ENCODE measurements around the gene EIF4B. TPM values are rescaled to one million over a fixed set of nuclear protein-coding genes. Genes with fewer than 3 reads are reported as not detected.

Gene EIF4B
- total RNA-seq, 1 experiment from 2014 or later, result 713 TPM

GRCh38 chr12:53091756-53092155 lies 85.5 kb downstream of the EIF4B start:
- H3K9me3 Mint-ChIP-seq, result peaks cover 0 to 3% of the 10 kb centered on the region in 2 experiments; a peak in 1 of 5 replicates
- H3K4me1 Mint-ChIP-seq, result peaks cover 10 to 23% of the 10 kb centered on the region in 2 experiments
- H3K18ac ChIP-seq (ENCODE audit: insufficient read length, low read depth, low read length), result no peak overlapping the region
- H2BK120ac ChIP-seq (ENCODE audit: low read depth, low read length, poor library complexity, severe bottlenecking), result no peak overlapping the region
- H3K23me2 ChIP-seq (ENCODE audit: insufficient read length, low read depth, low read length, poor library complexity, severe bottlenecking), result peaks cover 5% of the 10 kb centered on the region
- H4K5ac ChIP-seq (ENCODE audit: insufficient read length, low read depth, low read length), result no peak overlapping the region
- H3K27ac Mint-ChIP-seq, result no peak overlapping the region
- no peaks in the 10 kb centered on the region for H3K9me3 ChIP-seq (ENCODE audit: control insufficient read depth, low read depth, low read length)
- no peak for DNase-seq
- H3K9ac ChIP-seq (ENCODE audit: extremely low read depth, insufficient read length, low read length), result no peak overlapping the region
- no peak overlapping the region for H3K4me2 ChIP-seq (ENCODE audit: insufficient read depth, insufficient read length, low read length)
- H3T11ph ChIP-seq (ENCODE audit: low read length), result no peak overlapping the region
- no CpG with 5 or more reads among the region's 6 CpGs for WGBS (ENCODE audit: extremely low coverage, insufficient read length, low lambda C conversion rate)
- H3K79me2 ChIP-seq (ENCODE audit: insufficient read depth, low read length), result no peaks in the 10 kb centered on the region
- no peak for TF ChIP-seq CTCF (conservative IDR thresholded peaks at IDR 0.05)
- H3K27me3 Mint-ChIP-seq (ENCODE audit: low read depth), result peaks cover 86% of the 10 kb centered on the region
- no peak overlapping the region for H3K4me3 Mint-ChIP-seq
- no peak overlapping the region for H4K91ac ChIP-seq (ENCODE audit: insufficient read length, low read depth, low read length)
- H3K14ac ChIP-seq (ENCODE audit: insufficient read depth, low read length), result no peak overlapping the region
- H4K20me1 ChIP-seq (ENCODE audit: control insufficient read depth, insufficient read depth, insufficient read length), result no peaks in the 10 kb centered on the region
- no peak overlapping the region for H2BK5ac ChIP-seq (ENCODE audit: insufficient read length, low read length)
- no peak overlapping the region for H2BK15ac ChIP-seq (ENCODE audit: low read depth, low read length)
- no peaks in the 10 kb centered on the region for H3K79me1 ChIP-seq (ENCODE audit: insufficient read depth, low read depth, low read length, poor library complexity, severe bottlenecking)
- no peak overlapping the region for H4K8ac ChIP-seq (replicated peaks; ENCODE audit: insufficient read length, low read depth, low read length)
- H3K23ac ChIP-seq (ENCODE audit: insufficient read length, low read depth, low read length), result no peak overlapping the region
- no peaks in the 10 kb centered on the region for H3K27me3 ChIP-seq (ENCODE audit: insufficient read depth, low read length)
- peaks cover 3% of the 10 kb centered on the region; the same call in 1 of the 2 replicates for H3K4me1 ChIP-seq (ENCODE audit: insufficient read depth, low read length)
- H2BK20ac ChIP-seq (ENCODE audit: low read depth, low read length, poor library complexity, severe bottlenecking), result no peak overlapping the region
- no peak overlapping the region for H2AFZ ChIP-seq (ENCODE audit: low read length)
- no peak overlapping the region for H3K4ac ChIP-seq (ENCODE audit: low read depth, low read length)
- no peak overlapping the region for H3K27ac ChIP-seq (ENCODE audit: insufficient read length, low read depth, low read length)
- no peak overlapping the region for H2AK5ac ChIP-seq (ENCODE audit: insufficient read length, low read length)
- no peaks in the 10 kb centered on the region for H3K36me3 Mint-ChIP-seq (ENCODE audit: insufficient read depth in 1 of 3, low read depth in 3 of 3)
- H2BK12ac ChIP-seq (ENCODE audit: insufficient read length, low read depth, low read length), result no peak overlapping the region
- H3K56ac ChIP-seq (ENCODE audit: insufficient read length, low read depth, low read length), result no peak overlapping the region

Small RNAs within 50 kb of the gene (microRNA-seq; reads per million reads assigned to microRNA genes)
- gene MIR6757 (ENCODE audit: borderline microRNAs expressed), result not detected

Other genes starting within 250 kb of the EIF4B start
- gene KRT76, start 229.1 kb upstream of the EIF4B start, total RNA-seq (2021), result not detected in 2 replicates
- not detected in 2 replicates for gene KRT3, start 210.3 kb upstream of the EIF4B start, total RNA-seq (2021)
- gene KRT4, start 192.3 kb upstream of the EIF4B start, total RNA-seq (2021), result not detected in 2 replicates
- not detected in 2 replicates for gene KRT79, start 172.1 kb upstream of the EIF4B start, total RNA-seq (2021)
- gene KRT78, start 157.5 kb upstream of the EIF4B start, total RNA-seq (2021), result not detected in 2 replicates
- 244 and 247 TPM in 2 replicates for gene KRT8, start 101.4 kb upstream of the EIF4B start, total RNA-seq (2021)
- 245 and 263 TPM in 2 replicates for gene KRT18, start 57.3 kb upstream of the EIF4B start, total RNA-seq (2021)
- 3.6 and 4.5 TPM in 2 replicates for gene TNS2, start 43.6 kb downstream of the EIF4B start, total RNA-seq (2021)
- 5.8 and 6.5 TPM in 2 replicates for gene SPRYD3, start 72.9 kb downstream of the EIF4B start, total RNA-seq (2021)
- gene IGFBP6, start 91.2 kb downstream of the EIF4B start, total RNA-seq (2021), result 4.2 and 5.7 TPM in 2 replicates
- gene SOAT2, start 97.0 kb downstream of the EIF4B start, total RNA-seq (2021), result not detected in 2 replicates
- 41.2 and 47.2 TPM in 2 replicates for gene ZNF740, start 174.3 kb downstream of the EIF4B start, total RNA-seq (2021)
- gene CSAD, start 174.5 kb downstream of the EIF4B start, total RNA-seq (2021), result 7.4 and 7.7 TPM in 2 replicates
- 0.26 and 0.39 TPM in 2 replicates for gene ITGB7, start 200.8 kb downstream of the EIF4B start, total RNA-seq (2021)
- 42.6 and 43.7 TPM in 2 replicates for gene RARG, start 225.8 kb downstream of the EIF4B start, total RNA-seq (2021)